Mucosa of descending colon (tissue), 3 donors: ENCODE data around the gene ANKRD11. TPM values are rescaled to one million over a fixed set of nuclear protein-coding genes. Genes with fewer than 3 reads are reported as not detected.

Source experiments
- ATAC-seq: fragments of 200-7000 bp; cut with Tn5 transposase; one replicate; pipeline ENCODE4 v1.9.1; 2020; ENCODE audit warnings: mild to moderate bottlenecking, moderate library complexity
- DNase-seq, 3 donors: peaks; one replicate each; pipeline ENCODE4 v3.0.0-alpha.2; 2020
- H3K36me3 ChIP-seq: fragments of 200-600 bp; one replicate; pipeline ENCODE4 v1.8.0; 2021; ENCODE audit warnings: low read depth, mild to moderate bottlenecking
- H3K4me1 ChIP-seq: fragments of 200-600 bp; one replicate; pipeline ENCODE4 v1.8.0; 2021; ENCODE audit warnings: low read depth, mild to moderate bottlenecking
- H3K4me3 ChIP-seq: fragments of 200-600 bp; one replicate; pipeline ENCODE4 v1.8.0; 2021; ENCODE audit warnings: mild to moderate bottlenecking
- H3K9me3 ChIP-seq: fragments of 200-600 bp; one replicate; pipeline ENCODE4 v1.8.0; 2021; ENCODE audit warnings: mild to moderate bottlenecking
- intact Hi-C, 2 donors: fragments of 100-400 bp; cut with DNase I in 1 of 2; cut with micrococcal nuclease in 1 of 2; formaldehyde crosslinking; loops; one replicate each; pipeline versions ENCODE4 v1.11.0 to v1.11.1; 2022; cut with DNase I, micrococcal nuclease
- total RNA-seq, 3 donors: library from RNA; stranded (reverse); fragmentation: NEBNext Ultra II Directional in 2 of 3; extraction: Animal tissue kit (Norgen Biotek cat#: 25700) in 2 of 3; gene quantifications; one replicate each; pipeline versions ENCODE4 v1.2.1 to v1.2.4, GENCODE V29; 2021 to 2023
- TF ChIP-seq, protein P1 (sequence below): fragments of 200-600 bp; IDR thresholded peaks from one replicate; pipeline ENCODE4 v1.8.0; 2022; ENCODE audit warnings: antibody characterized with exemption, mild to moderate bottlenecking
- donor health status: DM: no; HTN: no; CAD: no; lungs with moderate emphysema.
- donor health status: DM: no; HTN: no; CAD: no.
- donor health status: DM: no; HTN: yes; CAD: no.

Gene ANKRD11
- total RNA-seq, 3 donors from 2014 or later, result 125 to 127 (median 127) TPM

- H3K36me3 ChIP-seq, result no peaks in the 10 kb centered on the region
- DNase-seq (no peak), ATAC-seq (no peak)
- H3K4me3 ChIP-seq, result no peak overlapping the region
- no peaks in the 10 kb centered on the region for H3K9me3 ChIP-seq
- intact Hi-C loops, result no loop called here
- TF ChIP-seq, protein P1, sequence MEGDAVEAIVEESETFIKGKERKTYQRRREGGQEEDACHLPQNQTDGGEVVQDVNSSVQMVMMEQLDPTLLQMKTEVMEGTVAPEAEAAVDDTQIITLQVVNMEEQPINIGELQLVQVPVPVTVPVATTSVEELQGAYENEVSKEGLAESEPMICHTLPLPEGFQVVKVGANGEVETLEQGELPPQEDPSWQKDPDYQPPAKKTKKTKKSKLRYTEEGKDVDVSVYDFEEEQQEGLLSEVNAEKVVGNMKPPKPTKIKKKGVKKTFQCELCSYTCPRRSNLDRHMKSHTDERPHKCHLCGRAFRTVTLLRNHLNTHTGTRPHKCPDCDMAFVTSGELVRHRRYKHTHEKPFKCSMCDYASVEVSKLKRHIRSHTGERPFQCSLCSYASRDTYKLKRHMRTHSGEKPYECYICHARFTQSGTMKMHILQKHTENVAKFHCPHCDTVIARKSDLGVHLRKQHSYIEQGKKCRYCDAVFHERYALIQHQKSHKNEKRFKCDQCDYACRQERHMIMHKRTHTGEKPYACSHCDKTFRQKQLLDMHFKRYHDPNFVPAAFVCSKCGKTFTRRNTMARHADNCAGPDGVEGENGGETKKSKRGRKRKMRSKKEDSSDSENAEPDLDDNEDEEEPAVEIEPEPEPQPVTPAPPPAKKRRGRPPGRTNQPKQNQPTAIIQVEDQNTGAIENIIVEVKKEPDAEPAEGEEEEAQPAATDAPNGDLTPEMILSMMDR, result no peak
- peaks cover 55% of the 10 kb centered on the region for H3K4me1 ChIP-seq
Measured at GRCh38 chr16:89315271-89315670, 175.1 kb downstream of the ANKRD11 start.

DNA sequence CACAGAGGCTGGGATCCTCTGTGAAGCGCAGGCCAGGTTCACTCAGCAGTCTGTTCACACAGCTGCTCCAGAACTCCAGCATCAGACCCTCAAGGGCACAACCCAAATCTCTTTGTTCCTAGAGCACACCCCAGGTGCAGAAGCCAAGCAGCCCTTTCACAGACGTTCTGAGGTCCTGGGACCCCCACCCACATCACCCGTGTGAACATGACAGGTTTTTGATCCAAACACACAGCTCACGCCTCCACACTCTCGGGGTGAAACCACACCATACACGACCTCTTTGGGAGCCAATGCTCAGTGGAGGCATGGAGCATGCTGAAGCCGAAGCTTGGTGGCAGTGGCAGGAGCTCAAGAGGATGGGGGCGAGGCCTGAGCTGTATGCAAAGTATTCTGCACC, 175.5 kb downstream of the ANKRD11 start:
- no peak overlapping the region for H3K4me3 ChIP-seq
- ATAC-seq (no peak), DNase-seq (no peak)
- H3K4me1 ChIP-seq, result peaks cover 51% of the 10 kb centered on the region
- TF ChIP-seq, protein P1, result no peak
- H3K36me3 ChIP-seq, result no peaks in the 10 kb centered on the region
- intact Hi-C loops, result no loop called here
- H3K9me3 ChIP-seq, result no peaks in the 10 kb centered on the region

DNA sequence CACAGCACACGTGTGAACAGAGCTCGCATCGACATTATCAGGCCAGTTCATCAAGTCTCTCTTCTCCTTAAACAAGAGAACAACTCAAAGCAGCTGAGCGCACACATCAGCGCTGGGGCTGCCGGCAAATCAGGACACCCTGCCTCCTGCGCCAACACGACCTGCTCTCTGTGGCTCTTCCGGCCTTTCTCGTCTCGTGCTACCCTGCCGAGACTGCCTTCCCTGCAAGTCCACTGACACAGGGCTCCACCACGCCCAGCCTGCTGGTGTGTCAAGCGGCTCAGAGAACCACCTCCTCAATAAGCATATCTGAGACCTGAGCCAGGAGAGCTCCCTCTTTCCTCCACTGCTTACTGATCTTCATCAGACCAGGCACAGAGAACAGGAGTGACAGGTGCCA, 176.0 kb downstream of the ANKRD11 start:
- Histone ChIP-seq H3K36me3 (no peaks in the 10 kb centered on the region), H3K4me3 (no peak overlapping the region), H3K4me1 (peaks cover 46% of the 10 kb centered on the region), H3K9me3 (no peaks in the 10 kb centered on the region)
- ATAC-seq (peak; percentile 6), DNase-seq (no peak)
- TF ChIP-seq, protein P1, result no peak
- intact Hi-C loops, result no loop called here

GRCh38 chr16:89313583-89313982, 176.8 kb downstream of the ANKRD11 start:
- Histone ChIP-seq H3K4me1 (peaks cover 38% of the 10 kb centered on the region), H3K36me3 (no peaks in the 10 kb centered on the region), H3K4me3 (no peak overlapping the region), H3K9me3 (no peaks in the 10 kb centered on the region)
- intact Hi-C loops, result no loop called here
- DNase-seq, result no peak
- TF ChIP-seq, protein P1, result no peak
- no peak for ATAC-seq

GRCh38 chr16:89312598-89313299, 177.6 kb downstream of the ANKRD11 start:
- H3K36me3 ChIP-seq, result no peaks in the 10 kb centered on the region
- TF ChIP-seq, protein P1, result no peak
- ATAC-seq (no peak), DNase-seq (no peak)
- H3K9me3 ChIP-seq, result no peaks in the 10 kb centered on the region
- no peak overlapping the region for H3K4me3 ChIP-seq
- intact Hi-C loops, result no loop called here
- H3K4me1 ChIP-seq, result peaks cover 30% of the 10 kb centered on the region
